ENCODE measurements around the gene EYA2.

The EYA2 gene

GRCh38 chr20:47118641-47119040, 224.0 kb downstream of the EYA2 start:
- Histone ChIP-seq H3K36me3 (ENCODE audit: control insufficient read depth in 4 of 4, insufficient read depth in 4 of 4, low read length in 3 of 4) (no peaks in the 10 kb centered on the region), H3K9me3 (ENCODE audit: control extremely low read depth in 1 of 5, control insufficient read depth in 4 of 5, insufficient read depth in 2 of 5, low read depth in 1 of 5, low read length in 4 of 5) (no peaks in the 10 kb centered on the region), H3K27me3 (replicated peaks in 2 of 5; ENCODE audit: control insufficient read depth in 4 of 5, insufficient read depth in 5 of 5, low read length in 4 of 5) (peaks cover 0 to 28% (median 7%) of the 10 kb centered on the region in 5 experiments), H3K4me3 (ENCODE audit: control insufficient read depth in 1 of 7, extremely low read depth in 1 of 7, insufficient read depth in 4 of 7, low read depth in 2 of 7, low read length in 6 of 7) (no peak overlapping the region), H3K4me1 (ENCODE audit: control extremely low read depth in 1 of 4, control insufficient read depth in 4 of 4, insufficient read depth in 4 of 4, low read length in 3 of 4) (no peaks in the 10 kb centered on the region), H3K27ac (ENCODE audit: insufficient read depth in 1 of 2, low read depth in 1 of 2, low read length in 2 of 2, poor library complexity in 1 of 2, severe bottlenecking in 2 of 2) (no peak overlapping the region)
- 14% methylated on average over 2 of the region's 7 CpGs for WGBS (ENCODE audit: insufficient coverage)
- ChIA-PET CTCF (no interaction called here), POLR2A (no interaction called here)
- no peak for DNase-seq

DNA sequence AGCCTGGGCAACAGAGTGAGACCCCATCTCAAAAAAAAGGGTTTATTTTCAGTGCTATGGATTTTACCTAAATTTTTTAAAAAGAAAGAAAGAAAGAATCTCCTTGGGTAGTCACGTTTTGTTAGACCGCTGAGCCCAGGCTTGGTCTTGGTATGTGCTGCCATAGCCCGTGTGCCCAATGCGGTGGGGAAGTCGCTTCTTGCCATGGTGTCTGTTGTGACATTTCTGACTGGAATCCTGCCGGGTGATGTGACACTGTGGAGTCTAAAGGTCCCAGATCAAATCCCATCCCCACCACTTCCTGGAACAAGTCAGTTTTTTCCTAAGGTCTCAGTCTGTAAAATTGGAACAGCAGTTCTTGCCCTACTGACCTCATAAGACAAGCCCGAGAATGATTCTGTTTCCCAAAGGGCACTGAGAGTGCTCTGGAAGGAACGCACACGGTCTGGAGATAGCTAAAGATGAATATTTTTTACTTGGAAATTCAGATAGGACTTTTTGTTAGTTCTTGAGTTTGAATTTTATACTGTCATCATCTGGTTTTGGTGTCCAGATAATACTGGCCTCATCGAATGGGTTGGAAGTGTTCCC, 225.8 kb downstream of the EYA2 start:
- CTCF ChIA-PET, result no interaction called here
- 94% methylated on average over 7 of the region's 10 CpGs for WGBS (ENCODE audit: insufficient coverage)

DNA sequence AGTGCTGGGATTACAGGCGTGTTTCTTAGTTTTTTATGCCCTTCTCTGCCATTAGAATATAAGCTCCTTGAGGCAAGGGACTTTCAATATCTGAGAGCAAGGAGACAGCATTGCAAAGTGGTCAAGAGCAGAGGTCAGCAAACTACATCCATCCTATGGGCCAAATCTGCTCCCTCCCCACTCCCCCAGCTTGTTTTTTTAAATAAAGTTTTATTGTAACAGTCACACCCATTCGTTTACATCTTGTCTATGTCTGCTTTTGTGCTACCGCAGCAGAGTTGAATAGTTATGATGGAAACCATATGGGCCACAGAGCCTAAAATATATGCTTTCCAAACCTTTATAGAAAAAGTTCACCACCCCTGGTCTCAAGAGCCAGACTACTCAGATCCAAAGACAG, 227.9 kb downstream of the EYA2 start:
- no peak overlapping the region for H3K27ac ChIP-seq (ENCODE audit: insufficient read depth in 1 of 2, low read depth in 1 of 2, low read length in 2 of 2, poor library complexity in 1 of 2, severe bottlenecking in 2 of 2)
- DNase-seq, result no peak
- POLR2A ChIA-PET, result no interaction called here
- H3K36me3 ChIP-seq (ENCODE audit: control insufficient read depth in 4 of 4, insufficient read depth in 4 of 4, low read length in 3 of 4), result no peaks in the 10 kb centered on the region
- peaks cover 0 to 36% (median 7%) of the 10 kb centered on the region in 5 experiments for H3K27me3 ChIP-seq (replicated peaks in 2 of 5; ENCODE audit: control insufficient read depth in 4 of 5, insufficient read depth in 5 of 5, low read length in 4 of 5)
- WGBS (ENCODE audit: insufficient coverage), result 100% methylated on average over 1 of the region's 3 CpGs
- peaks cover 0 to 3% (median 0%) of the 10 kb centered on the region in 4 experiments for H3K4me1 ChIP-seq (ENCODE audit: control extremely low read depth in 1 of 4, control insufficient read depth in 4 of 4, insufficient read depth in 4 of 4, low read length in 3 of 4)
- no peak overlapping the region for H3K4me3 ChIP-seq (ENCODE audit: control insufficient read depth in 1 of 7, extremely low read depth in 1 of 7, insufficient read depth in 4 of 7, low read depth in 2 of 7, low read length in 6 of 7)
- H3K9me3 ChIP-seq (ENCODE audit: control extremely low read depth in 1 of 5, control insufficient read depth in 4 of 5, insufficient read depth in 2 of 5, low read depth in 1 of 5, low read length in 4 of 5), result no peaks in the 10 kb centered on the region
- CTCF ChIA-PET, result no interaction called here

More for the DNA sequence above, 225.8 kb downstream of the EYA2 start:
- Histone ChIP-seq H3K27me3 (replicated peaks in 2 of 5; ENCODE audit: control insufficient read depth in 4 of 5, insufficient read depth in 5 of 5, low read length in 4 of 5) (peaks cover 0 to 27% (median 7%) of the 10 kb centered on the region in 5 experiments), H3K4me1 (ENCODE audit: control extremely low read depth in 1 of 4, control insufficient read depth in 4 of 4, insufficient read depth in 4 of 4, low read length in 3 of 4) (peaks cover 0 to 3% (median 0%) of the 10 kb centered on the region in 4 experiments), H3K36me3 (ENCODE audit: control insufficient read depth in 4 of 4, insufficient read depth in 4 of 4, low read length in 3 of 4) (no peaks in the 10 kb centered on the region), H3K4me3 (ENCODE audit: control insufficient read depth in 1 of 7, extremely low read depth in 1 of 7, insufficient read depth in 4 of 7, low read depth in 2 of 7, low read length in 6 of 7) (no peak overlapping the region), H3K27ac (ENCODE audit: insufficient read depth in 1 of 2, low read depth in 1 of 2, low read length in 2 of 2, poor library complexity in 1 of 2, severe bottlenecking in 2 of 2) (no peak overlapping the region), H3K9me3 (ENCODE audit: control extremely low read depth in 1 of 5, control insufficient read depth in 4 of 5, insufficient read depth in 2 of 5, low read depth in 1 of 5, low read length in 4 of 5) (no peaks in the 10 kb centered on the region)
- DNase-seq, result no peak
- POLR2A ChIA-PET, result no interaction called here

DNA sequence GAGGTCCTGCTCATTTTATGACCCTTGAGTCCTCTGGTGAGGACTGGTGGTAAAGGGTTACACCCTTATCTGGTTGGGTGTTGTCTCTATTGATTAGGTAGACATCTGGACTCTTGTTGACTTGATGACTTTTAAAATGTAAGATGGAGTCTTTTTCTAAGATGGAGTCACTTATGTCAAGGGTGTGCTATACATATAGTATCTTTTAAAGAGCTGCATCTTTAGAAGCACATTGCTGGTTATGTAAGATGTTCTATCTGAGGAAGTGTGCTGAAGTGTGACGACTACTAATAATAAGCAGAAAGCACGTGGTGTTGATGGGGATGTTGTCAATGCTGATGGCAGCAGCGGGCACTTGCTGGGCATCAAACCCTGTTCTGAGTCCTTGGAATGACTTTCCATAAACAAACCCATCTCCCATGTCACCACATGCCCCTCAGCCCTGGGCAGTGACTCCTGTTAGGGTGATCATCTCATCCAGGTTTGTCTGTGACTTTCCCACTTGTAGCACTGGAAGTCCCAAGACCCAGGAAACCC, 229.6 kb downstream of the EYA2 start:
- ChIA-PET CTCF (interaction anchor here (1.5 kb wide), 1 partner anchor 10 kb away, joined by 4 read pairs; no protein-coding TSS in a partner anchor), POLR2A (no interaction called here)
- Histone ChIP-seq H3K4me3 (ENCODE audit: control insufficient read depth in 1 of 7, extremely low read depth in 1 of 7, insufficient read depth in 4 of 7, low read depth in 2 of 7, low read length in 6 of 7) (no peak overlapping the region), H3K36me3 (ENCODE audit: control insufficient read depth in 4 of 4, insufficient read depth in 4 of 4, low read length in 3 of 4) (no peaks in the 10 kb centered on the region), H3K27me3 (replicated peaks in 2 of 5; ENCODE audit: control insufficient read depth in 4 of 5, insufficient read depth in 5 of 5, low read length in 4 of 5) (peaks cover 0 to 30% (median 6%) of the 10 kb centered on the region in 5 experiments), H3K27ac (ENCODE audit: insufficient read depth in 1 of 2, low read depth in 1 of 2, low read length in 2 of 2, poor library complexity in 1 of 2, severe bottlenecking in 2 of 2) (no peak overlapping the region), H3K4me1 (ENCODE audit: control extremely low read depth in 1 of 4, control insufficient read depth in 4 of 4, insufficient read depth in 4 of 4, low read length in 3 of 4) (peaks cover 0 to 3% (median 0%) of the 10 kb centered on the region in 4 experiments), H3K9me3 (ENCODE audit: control extremely low read depth in 1 of 5, control insufficient read depth in 4 of 5, insufficient read depth in 2 of 5, low read depth in 1 of 5, low read length in 4 of 5) (no peaks in the 10 kb centered on the region)
- no CpG with 5 or more reads among the region's 3 CpGs for WGBS (ENCODE audit: insufficient coverage)
- peak in 2 of 3 donors; percentile 4 to 6 for DNase-seq

DNA sequence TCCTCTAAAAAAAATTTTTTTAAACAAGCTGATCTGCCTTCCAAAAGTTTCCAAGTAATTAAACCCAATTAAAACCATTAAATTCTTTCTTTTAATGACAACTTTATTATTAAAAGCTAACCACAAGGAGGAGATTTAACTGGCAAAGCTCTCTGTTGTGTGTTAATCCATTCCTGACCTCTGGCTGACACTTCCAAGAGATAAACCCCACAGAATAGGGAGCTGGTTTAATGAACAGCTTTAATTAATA, 230.8 kb downstream of the EYA2 start:
- peaks cover 0 to 3% (median 0%) of the 10 kb centered on the region in 4 experiments for H3K4me1 ChIP-seq (ENCODE audit: control extremely low read depth in 1 of 4, control insufficient read depth in 4 of 4, insufficient read depth in 4 of 4, low read length in 3 of 4)
- CTCF ChIA-PET, result no interaction called here
- POLR2A ChIA-PET, result no interaction called here
- no peaks in the 10 kb centered on the region for H3K9me3 ChIP-seq (ENCODE audit: control extremely low read depth in 1 of 5, control insufficient read depth in 4 of 5, insufficient read depth in 2 of 5, low read depth in 1 of 5, low read length in 4 of 5)
- H3K27me3 ChIP-seq (replicated peaks in 2 of 5; ENCODE audit: control insufficient read depth in 4 of 5, insufficient read depth in 5 of 5, low read length in 4 of 5), result peaks cover 0 to 24% (median 6%) of the 10 kb centered on the region in 5 experiments
- no peaks in the 10 kb centered on the region for H3K36me3 ChIP-seq (ENCODE audit: control insufficient read depth in 4 of 4, insufficient read depth in 4 of 4, low read length in 3 of 4)
- H3K4me3 ChIP-seq (ENCODE audit: control insufficient read depth in 1 of 7, extremely low read depth in 1 of 7, insufficient read depth in 4 of 7, low read depth in 2 of 7, low read length in 6 of 7), result no peak overlapping the region
- DNase-seq, result no peak
- no peak overlapping the region for H3K27ac ChIP-seq (ENCODE audit: insufficient read depth in 1 of 2, low read depth in 1 of 2, low read length in 2 of 2, poor library complexity in 1 of 2, severe bottlenecking in 2 of 2)

- ChIA-PET POLR2A (no interaction called here), CTCF (no interaction called here)
- Histone ChIP-seq H3K27me3 (replicated peaks in 2 of 5; ENCODE audit: control insufficient read depth in 4 of 5, insufficient read depth in 5 of 5, low read length in 4 of 5) (peaks cover 0 to 22% (median 6%) of the 10 kb centered on the region in 5 experiments), H3K4me1 (ENCODE audit: control extremely low read depth in 1 of 4, control insufficient read depth in 4 of 4, insufficient read depth in 4 of 4, low read length in 3 of 4) (peaks cover 0 to 3% (median 0%) of the 10 kb centered on the region in 4 experiments), H3K4me3 (ENCODE audit: control insufficient read depth in 1 of 7, extremely low read depth in 1 of 7, insufficient read depth in 4 of 7, low read depth in 2 of 7, low read length in 6 of 7) (no peak overlapping the region), H3K36me3 (ENCODE audit: control insufficient read depth in 4 of 4, insufficient read depth in 4 of 4, low read length in 3 of 4) (no peaks in the 10 kb centered on the region), H3K9me3 (ENCODE audit: control extremely low read depth in 1 of 5, control insufficient read depth in 4 of 5, insufficient read depth in 2 of 5, low read depth in 1 of 5, low read length in 4 of 5) (no peaks in the 10 kb centered on the region), H3K27ac (ENCODE audit: insufficient read depth in 1 of 2, low read depth in 1 of 2, low read length in 2 of 2, poor library complexity in 1 of 2, severe bottlenecking in 2 of 2) (no peak overlapping the region)
- WGBS (ENCODE audit: insufficient coverage), result 84% methylated on average over 19 of the region's 20 CpGs
- no peak for DNase-seq
These were observed 231.3 kb downstream of the EYA2 start for GRCh38 chr20:47125758-47126591.

DNA sequence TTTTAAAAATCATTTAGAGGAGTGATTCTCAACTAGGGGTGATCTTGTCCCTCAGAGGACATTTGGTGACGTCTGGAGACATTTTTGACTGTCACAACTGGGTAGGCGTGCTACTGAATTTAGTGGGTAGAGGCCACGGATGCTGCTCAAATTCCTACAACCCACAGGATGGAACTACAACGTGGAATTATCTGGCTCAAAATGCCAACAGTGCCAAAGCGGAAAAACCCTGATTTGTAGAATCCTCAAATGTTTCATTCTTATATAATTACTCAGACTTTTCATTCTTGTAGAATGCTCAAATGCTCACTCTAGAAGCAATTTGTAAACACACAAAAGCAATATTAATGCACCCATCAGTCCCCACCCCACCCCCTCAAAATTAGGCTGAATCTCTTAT, 232.1 kb downstream of the EYA2 start:
- ChIA-PET CTCF (no interaction called here), POLR2A (no interaction called here)
- H3K4me1 ChIP-seq (ENCODE audit: control extremely low read depth in 1 of 4, control insufficient read depth in 4 of 4, insufficient read depth in 4 of 4, low read length in 3 of 4), result peaks cover 0 to 3% (median 0%) of the 10 kb centered on the region in 4 experiments
- H3K4me3 ChIP-seq (ENCODE audit: control insufficient read depth in 1 of 7, extremely low read depth in 1 of 7, insufficient read depth in 4 of 7, low read depth in 2 of 7, low read length in 6 of 7), result no peak overlapping the region
- no peak overlapping the region for H3K27ac ChIP-seq (ENCODE audit: insufficient read depth in 1 of 2, low read depth in 1 of 2, low read length in 2 of 2, poor library complexity in 1 of 2, severe bottlenecking in 2 of 2)
- no peaks in the 10 kb centered on the region for H3K36me3 ChIP-seq (ENCODE audit: control insufficient read depth in 4 of 4, insufficient read depth in 4 of 4, low read length in 3 of 4)
- no peaks in the 10 kb centered on the region for H3K9me3 ChIP-seq (ENCODE audit: control extremely low read depth in 1 of 5, control insufficient read depth in 4 of 5, insufficient read depth in 2 of 5, low read depth in 1 of 5, low read length in 4 of 5)
- DNase-seq, result no peak
- H3K27me3 ChIP-seq (replicated peaks in 2 of 5; ENCODE audit: control insufficient read depth in 4 of 5, insufficient read depth in 5 of 5, low read length in 4 of 5), result peaks cover 0 to 22% (median 3%) of the 10 kb centered on the region in 5 experiments
- 89% methylated on average over 5 of the region's 5 CpGs for WGBS (ENCODE audit: insufficient coverage)

Measured in common myeloid progenitor, CD34-positive (primary cell).